SKM-1 treated with dmso at 0.1 percent for 144 hours (cell line): ENCODE data around the gene TUFT1.
"Not testable (repeated sequence)": the region's sequence is repeated elsewhere in the genome, so short reads cannot be mapped to it uniquely, and the experiment has no call there.

Source experiments
- DNase-seq: peaks from one replicate; lab custom pipeline; 2025; ENCODE audit not compliant: unreplicated experiment; lab: John Stamatoyannopoulos, UW

The TUFT1 gene

GRCh38 chr1:151613282-151613780 lies 73.2 kb downstream of the TUFT1 start:
- no peak for DNase-seq

GRCh38 chr1:151615711-151616504 lies 75.8 kb downstream of the TUFT1 start:
- DNase-seq, result no peak

- DNase-seq, result no peak
These were observed 76.4 kb downstream of the TUFT1 start for GRCh38 chr1:151616505-151616849.

GRCh38 chr1:151618003-151618402 lies 77.9 kb downstream of the TUFT1 start:
- no peak for DNase-seq

- no peak for DNase-seq
These were observed 78.4 kb downstream of the TUFT1 start for GRCh38 chr1:151618470-151618869.

- not testable (repeated sequence) for DNase-seq
These were observed 78.9 kb downstream of the TUFT1 start for GRCh38 chr1:151618996-151619395.

GRCh38 chr1:151619489-151620093 lies 79.5 kb downstream of the TUFT1 start:
- DNase-seq, result no peak

GRCh38 chr1:151620286-151620685 lies 80.2 kb downstream of the TUFT1 start:
- peak; percentile 24 for DNase-seq

- DNase-seq, result no peak
These were observed 81.2 kb downstream of the TUFT1 start for GRCh38 chr1:151621351-151621750.

GRCh38 chr1:151624783-151625182 lies 84.7 kb downstream of the TUFT1 start:
- no peak for DNase-seq

GRCh38 chr1:151626740-151627334 lies 86.7 kb downstream of the TUFT1 start:
- DNase-seq, result no peak

GRCh38 chr1:151629278-151629677 lies 89.2 kb downstream of the TUFT1 start:
- no peak for DNase-seq
